ENCODE data around the gene LOX. TPM values are rescaled to one million over a fixed set of nuclear protein-coding genes. Genes with fewer than 3 reads are reported as not detected.

Gene LOX
- total and polyA plus RNA-seq, 11 donors: 1.1 to 23.2 (median 3.3) TPM

GRCh38 chr5:122081541-122081940, 3.5 kb upstream of the LOX start:
- peaks cover 0 to 23% (median 9%) of the 10 kb centered on the region in 12 donors for H3K4me1 ChIP-seq
- no peak overlapping the region for H3K4me3 ChIP-seq
- WGBS, 4 donors: 73 to 90% (median 74%) methylated on average over 2 of the region's 2 CpGs
- TF ChIP-seq, protein P1, sequence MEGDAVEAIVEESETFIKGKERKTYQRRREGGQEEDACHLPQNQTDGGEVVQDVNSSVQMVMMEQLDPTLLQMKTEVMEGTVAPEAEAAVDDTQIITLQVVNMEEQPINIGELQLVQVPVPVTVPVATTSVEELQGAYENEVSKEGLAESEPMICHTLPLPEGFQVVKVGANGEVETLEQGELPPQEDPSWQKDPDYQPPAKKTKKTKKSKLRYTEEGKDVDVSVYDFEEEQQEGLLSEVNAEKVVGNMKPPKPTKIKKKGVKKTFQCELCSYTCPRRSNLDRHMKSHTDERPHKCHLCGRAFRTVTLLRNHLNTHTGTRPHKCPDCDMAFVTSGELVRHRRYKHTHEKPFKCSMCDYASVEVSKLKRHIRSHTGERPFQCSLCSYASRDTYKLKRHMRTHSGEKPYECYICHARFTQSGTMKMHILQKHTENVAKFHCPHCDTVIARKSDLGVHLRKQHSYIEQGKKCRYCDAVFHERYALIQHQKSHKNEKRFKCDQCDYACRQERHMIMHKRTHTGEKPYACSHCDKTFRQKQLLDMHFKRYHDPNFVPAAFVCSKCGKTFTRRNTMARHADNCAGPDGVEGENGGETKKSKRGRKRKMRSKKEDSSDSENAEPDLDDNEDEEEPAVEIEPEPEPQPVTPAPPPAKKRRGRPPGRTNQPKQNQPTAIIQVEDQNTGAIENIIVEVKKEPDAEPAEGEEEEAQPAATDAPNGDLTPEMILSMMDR (IDR thresholded peaks at IDR 0.05): no peak
- no peak for TF ChIP-seq POLR2A (IDR thresholded peaks at IDR 0.05)
- H3K36me3 ChIP-seq: no peaks in the 10 kb centered on the region
- no peaks in the 10 kb centered on the region for H3K9me3 ChIP-seq
- DNase-seq (no peak), ATAC-seq (no peak)
- peaks cover 0 to 30% (median 0%) of the 10 kb centered on the region in 9 donors for H3K27me3 ChIP-seq
- intact Hi-C loops (cut with DNase I): no loop called here
- H3K27ac ChIP-seq: no peak overlapping the region

- intact Hi-C loops (cut with DNase I): loop anchor here in 6 of 10 donors (2.0 to 10.0 kb wide), 4 partner anchors 103 to 113 kb away; partner anchors contain the start of gene SRFBP1 (in 3 of the 6)
- Histone ChIP-seq H3K27me3 (peaks cover 0 to 31% (median 0%) of the 10 kb centered on the region in 9 donors), H3K9me3 (no peaks in the 10 kb centered on the region), H3K4me1 (peaks cover 0 to 25% (median 14%) of the 10 kb centered on the region in 12 donors), H3K36me3 (peaks cover 0 to 16% (median 0%) of the 10 kb centered on the region in 9 donors), H3K4me3 (peak overlapping the region; percentile 24 to 71 (median 62)), H3K27ac (peak overlapping the region in 10 of 12 donors; percentile 7 to 62 (median 42))
- DNase-seq (peak in 3 of 5 donors; percentile 26 to 68 (median 27)), ATAC-seq (peak; percentile 34 to 59 (median 40))
- TF ChIP-seq POLR2A (IDR thresholded peaks at IDR 0.05): no peak
- TF ChIP-seq, protein P1 (IDR thresholded peaks at IDR 0.05): no peak
- WGBS, 4 donors: 0 to 2% (median 1%) methylated on average over 21 to 78 of the region's 78 CpGs
Observed at GRCh38 chr5:122077366-122078115, 518 bp downstream of the LOX start.

DNA sequence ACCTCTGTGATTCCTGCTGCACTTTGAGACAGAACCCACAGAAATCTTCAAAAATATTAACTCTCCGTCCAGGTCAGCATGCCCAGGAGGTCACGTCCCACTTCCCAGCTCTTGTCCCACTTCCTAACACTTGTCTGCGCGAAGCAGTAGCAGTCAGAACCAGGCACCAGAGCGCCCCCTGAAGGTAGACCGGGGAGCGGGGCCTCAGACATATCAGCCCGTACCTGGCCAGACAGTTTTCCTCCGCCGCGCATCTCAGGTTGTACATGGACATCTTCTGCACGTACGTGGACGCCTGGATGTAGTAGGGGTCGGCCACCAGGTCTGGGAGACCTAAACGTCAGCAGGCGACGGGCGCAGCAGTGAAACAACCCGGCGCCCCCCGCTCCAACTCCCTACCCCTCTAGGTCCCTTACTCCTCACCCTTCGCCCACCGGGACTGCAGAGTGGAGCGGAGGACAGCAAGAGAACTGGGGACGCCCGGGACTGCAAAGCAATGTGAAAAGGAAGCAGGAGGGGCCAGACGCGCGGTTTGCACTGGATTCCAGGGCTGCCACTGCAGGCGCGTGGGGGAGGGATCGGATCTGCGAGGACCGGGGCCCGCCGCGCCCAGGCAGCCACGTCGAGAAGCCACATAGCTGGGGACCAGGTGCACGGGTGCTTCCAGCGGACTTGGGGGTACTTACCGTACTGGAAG, 1.2 kb downstream of the LOX start:
- TF ChIP-seq POLR2A (IDR thresholded peaks at IDR 0.05): no peak
- TF ChIP-seq, protein P1 (IDR thresholded peaks at IDR 0.05): peak; percentile 41 to 74 (median 66)
- Histone ChIP-seq H3K36me3 (peaks cover 0 to 18% (median 0%) of the 10 kb centered on the region in 9 donors), H3K4me1 (peaks cover 0 to 25% (median 14%) of the 10 kb centered on the region in 12 donors), H3K27ac (peak overlapping the region in 5 of 12 donors; percentile 7 to 60 (median 32)), H3K27me3 (peaks cover 0 to 31% (median 0%) of the 10 kb centered on the region in 9 donors), H3K9me3 (no peaks in the 10 kb centered on the region), H3K4me3 (peak overlapping the region; percentile 24 to 71 (median 62))
- 1 to 3% (median 1%) methylated on average over 27 to 43 of the region's 43 CpGs for WGBS, 4 donors
- intact Hi-C loops (cut with DNase I): loop anchor here in 6 of 10 donors (2.0 to 10.0 kb wide), 4 partner anchors 102 to 112 kb away; partner anchors contain the start of gene SRFBP1 (in 3 of the 6)
- ATAC-seq (peak; percentile 29 to 76 (median 74)), DNase-seq (peak; percentile 52 to 75 (median 73))
